Prostate gland (tissue), 2 donors: ENCODE results near the gene ERAS. TPM values are rescaled to one million over a fixed set of nuclear protein-coding genes. Genes with fewer than 3 reads are reported as not detected.

Source experiments
- DNase-seq: peaks from one replicate; pipeline ENCODE4 v3.0.0-alpha.2; 2019; ENCODE audit warnings: low spot score
- H3K27ac ChIP-seq, 2 donors: fragments of 200-600 bp; sonication (generic); 2 replicates each; pipeline ENCODE4 v1.5.1; 2017 to 2019
- H3K27me3 ChIP-seq: fragments of 200-600 bp; sonication (generic); replicated peaks from 2 replicates; pipeline ENCODE4 v1.5.1; 2019; ENCODE audit not compliant: insufficient read depth
- H3K36me3 ChIP-seq, 2 donors: fragments of 200-600 bp; sonication (generic); 1 replicate in 1 of 2; 2 replicates in 1 of 2; pipeline versions ENCODE4 v1.5.1 to v1.8.1; 2017 to 2019
- H3K4me1 ChIP-seq: fragments of 200-600 bp; sonication (generic); replicated peaks from 2 replicates; pipeline ENCODE4 v1.5.1; 2019
- H3K4me3 ChIP-seq, 2 donors: fragments of 200-600 bp; sonication (generic); 2 replicates each; pipeline ENCODE4 v1.5.1; 2017 to 2019
- H3K9me3 ChIP-seq: fragments of 200-600 bp; sonication (generic); 2 replicates; pipeline ENCODE4 v1.5.1; 2017
- POLR2A ChIP-seq: fragments of 450-650 bp; IDR thresholded peaks from one replicate; pipeline ENCODE4 v1.6.1; 2016; ENCODE audit warnings: antibody characterized with exemption, mild to moderate bottlenecking
- POLR2AphosphoS5 ChIP-seq: sonication (generic); formaldehyde crosslinking; IDR thresholded peaks from one replicate; pipeline ENCODE4 v1.6.1; 2017; ENCODE audit warnings: antibody characterized with exemption
- WGBS: methylation state at CpG from one replicate; pipeline ENCODE4 v1.1.5; 2018; 5-methylcytosine and 5-hydroxymethylcytosine counted together
- intact Hi-C: fragments of 100-400 bp; cut with DNase I; formaldehyde crosslinking; loops from one replicate; pipeline ENCODE4 v1.14.2; 2022
- total RNA-seq, 2 donors: library from RNA; depleted of rRNA; stranded (reverse); fragments of >200 nt; gene quantifications; one replicate each; pipeline ENCODE4 v1.1.0, GENCODE V29; 2016
- TF ChIP-seq, protein P1 (sequence below), 4 experiments: fragments of 200-600 bp in 2 of 4; fragments of 450-650 bp in 2 of 4; sonication (generic) in 2 of 4; IDR thresholded peaks; 1 replicate in 3 of 4; 2 replicates in 1 of 4; pipeline ENCODE4 v1.5.1; 2016 to 2019; ENCODE audit warnings: antibody characterized with exemption in 4 of 4, mild to moderate bottlenecking in 2 of 4, moderate library complexity in 2 of 4

Gene ERAS
- total RNA-seq, 2 donors from 2014 or later, result not detected

DNA sequence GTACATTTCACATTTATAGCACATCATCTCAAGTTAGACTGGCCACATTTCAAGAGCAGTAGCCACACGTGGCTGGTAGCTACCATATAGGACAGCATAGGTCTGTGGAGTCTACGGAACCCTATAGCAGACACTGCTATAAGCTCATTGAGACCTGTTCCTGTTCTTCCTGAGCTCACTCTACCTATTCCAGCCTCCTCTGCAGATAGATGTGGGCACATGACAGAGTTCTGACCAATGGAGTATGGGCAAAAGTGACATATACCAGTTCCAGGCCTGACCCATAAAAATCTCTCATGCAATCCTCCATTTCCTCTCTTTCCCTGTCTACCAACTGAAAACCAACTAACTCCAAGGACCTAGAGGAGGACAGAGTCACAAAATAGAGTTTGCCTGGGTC is 28.0 kb upstream of the ERAS start:
- TF ChIP-seq POLR2A, result no peak
- TF ChIP-seq POLR2AphosphoS5, result no peak
- TF ChIP-seq, protein P1, sequence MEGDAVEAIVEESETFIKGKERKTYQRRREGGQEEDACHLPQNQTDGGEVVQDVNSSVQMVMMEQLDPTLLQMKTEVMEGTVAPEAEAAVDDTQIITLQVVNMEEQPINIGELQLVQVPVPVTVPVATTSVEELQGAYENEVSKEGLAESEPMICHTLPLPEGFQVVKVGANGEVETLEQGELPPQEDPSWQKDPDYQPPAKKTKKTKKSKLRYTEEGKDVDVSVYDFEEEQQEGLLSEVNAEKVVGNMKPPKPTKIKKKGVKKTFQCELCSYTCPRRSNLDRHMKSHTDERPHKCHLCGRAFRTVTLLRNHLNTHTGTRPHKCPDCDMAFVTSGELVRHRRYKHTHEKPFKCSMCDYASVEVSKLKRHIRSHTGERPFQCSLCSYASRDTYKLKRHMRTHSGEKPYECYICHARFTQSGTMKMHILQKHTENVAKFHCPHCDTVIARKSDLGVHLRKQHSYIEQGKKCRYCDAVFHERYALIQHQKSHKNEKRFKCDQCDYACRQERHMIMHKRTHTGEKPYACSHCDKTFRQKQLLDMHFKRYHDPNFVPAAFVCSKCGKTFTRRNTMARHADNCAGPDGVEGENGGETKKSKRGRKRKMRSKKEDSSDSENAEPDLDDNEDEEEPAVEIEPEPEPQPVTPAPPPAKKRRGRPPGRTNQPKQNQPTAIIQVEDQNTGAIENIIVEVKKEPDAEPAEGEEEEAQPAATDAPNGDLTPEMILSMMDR (IDR thresholded peaks at IDR 0.05), result no peak
- H3K27ac ChIP-seq, result no peak overlapping the region
- WGBS, result 88% methylated on average over 2 of the region's 2 CpGs
- H3K36me3 ChIP-seq, result no peaks in the 10 kb centered on the region
- DNase-seq, result no peak
- no peaks in the 10 kb centered on the region for H3K9me3 ChIP-seq
- no peaks in the 10 kb centered on the region for H3K27me3 ChIP-seq
- H3K4me3 ChIP-seq, result no peak overlapping the region
- no peaks in the 10 kb centered on the region for H3K4me1 ChIP-seq
- intact Hi-C loops, result no loop called here

DNA sequence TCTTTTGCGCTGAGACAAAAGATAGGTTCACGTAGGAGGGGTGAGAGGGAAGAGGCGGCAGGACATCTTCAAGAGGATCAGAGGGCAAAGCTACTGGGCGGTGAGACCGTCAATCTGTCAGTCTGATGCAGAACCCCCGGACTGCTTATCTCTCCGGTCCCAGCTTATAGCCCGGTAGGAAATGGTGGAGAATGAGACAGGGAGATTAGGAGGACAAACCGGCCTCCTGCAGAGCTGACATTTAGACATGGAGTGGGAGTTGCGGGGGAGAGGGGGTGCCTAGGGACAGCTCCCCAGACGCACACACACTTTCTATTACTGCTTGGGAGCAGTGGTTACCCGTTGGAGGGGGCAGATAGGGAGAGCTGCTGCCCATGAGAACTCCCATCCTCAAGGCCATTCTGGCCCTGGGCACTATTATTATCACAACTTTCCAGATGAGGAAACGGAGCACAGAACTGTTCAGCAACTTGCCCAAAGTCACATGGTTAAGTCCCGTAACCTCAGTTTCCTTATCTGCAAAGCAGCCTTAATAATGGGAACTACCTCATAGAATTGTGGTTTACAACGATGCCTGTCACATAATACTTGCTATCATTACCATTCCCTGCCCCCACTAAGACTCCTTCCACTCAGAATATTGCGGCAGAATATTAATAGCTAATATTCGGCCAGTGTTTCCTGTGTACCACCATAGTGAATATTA is 25.6 kb upstream of the ERAS start:
- WGBS, result 32% methylated on average over 15 of the region's 17 CpGs
- Histone ChIP-seq H3K4me3 (peak overlapping the region; percentile 49 to 53), H3K27me3 (no peaks in the 10 kb centered on the region), H3K4me1 (no peaks in the 10 kb centered on the region), H3K36me3 (no peaks in the 10 kb centered on the region), H3K27ac (peak overlapping the region; percentile 92 to 93), H3K9me3 (no peaks in the 10 kb centered on the region)
- TF ChIP-seq, protein P1 (IDR thresholded peaks at IDR 0.05), result no peak
- TF ChIP-seq POLR2A (no peak), POLR2AphosphoS5 (no peak)
- intact Hi-C loops, result loop anchor here (2.0 to 10.0 kb wide), 4 partner anchors 64 to 244 kb away; partner anchors contain the start of genes PQBP1, SUV39H1, TFE3 and TIMM17B
- no peak for DNase-seq

DNA sequence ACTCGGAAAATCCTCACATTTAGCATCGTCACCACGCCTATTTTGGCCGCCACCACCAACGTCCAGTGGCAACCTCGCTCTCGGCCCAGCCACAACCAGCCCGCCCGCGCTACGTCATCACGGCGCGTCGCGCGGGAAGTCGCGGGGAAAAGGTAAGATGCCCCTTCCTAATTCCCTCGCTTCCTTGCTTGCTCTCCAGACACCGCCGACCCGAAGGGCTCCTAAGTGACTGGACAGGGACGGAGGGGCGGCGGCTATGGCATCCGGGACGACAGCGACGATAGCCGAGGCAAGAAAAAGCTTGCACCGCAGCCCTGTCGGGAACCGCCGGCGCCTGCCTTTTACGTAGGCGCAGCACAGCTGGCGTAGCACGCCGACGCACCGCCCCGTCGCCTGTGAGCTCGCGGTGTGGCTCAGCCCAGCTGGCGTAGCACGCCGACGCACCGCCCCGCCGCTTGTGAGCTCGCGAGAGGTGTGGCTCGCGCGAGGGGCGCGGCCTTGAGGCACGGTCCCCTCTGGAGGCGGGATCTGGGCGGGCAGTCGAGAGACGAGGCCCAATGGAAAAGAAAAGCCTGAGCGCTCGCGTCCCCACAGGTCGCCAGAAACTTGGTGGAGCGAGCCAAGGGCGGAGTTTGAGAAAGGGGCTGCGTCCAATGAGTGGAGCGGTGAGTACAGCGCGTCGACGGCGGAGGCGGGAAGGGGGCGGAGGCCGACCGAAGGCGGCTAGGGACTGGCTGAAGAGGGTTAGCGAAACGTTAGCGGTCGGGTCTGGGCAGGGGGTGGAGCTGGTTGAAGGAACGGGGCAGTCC is 24.8 kb upstream of the ERAS start, which contains the start of gene HDAC6:
HDAC6 (plus strand) TSS at position 788 of the 809 bp plus-strand sequence. CDS start 626 bp downstream, outside the sequence.
- H3K4me3 ChIP-seq, result peak within 1 kb of the TSS; percentile 49 to 53
- H3K9me3 ChIP-seq, result no peaks in the 10 kb centered on the region
- TF ChIP-seq, protein P1 (IDR thresholded peaks at IDR 0.05), result peak in 1 of 4 experiments; percentile 31
- TF ChIP-seq POLR2A (no peak), POLR2AphosphoS5 (peak; percentile 76)
- DNase-seq, result peak; percentile 96
- intact Hi-C loops, result loop anchor here (2.0 to 10.0 kb wide), 4 partner anchors 65 to 243 kb away; partner anchors contain the start of genes PQBP1, SUV39H1, TFE3 and TIMM17B
- H3K4me1 ChIP-seq, result no peaks in the 10 kb centered on the region
- WGBS, result 1% methylated on average over 42 of the region's 89 CpGs
- H3K27me3 ChIP-seq, result no peaks in the 10 kb centered on the region
- H3K36me3 ChIP-seq, result no peaks in the 10 kb centered on the region
- H3K27ac ChIP-seq, result peak within 1 kb of the TSS; percentile 93 to 97

DNA sequence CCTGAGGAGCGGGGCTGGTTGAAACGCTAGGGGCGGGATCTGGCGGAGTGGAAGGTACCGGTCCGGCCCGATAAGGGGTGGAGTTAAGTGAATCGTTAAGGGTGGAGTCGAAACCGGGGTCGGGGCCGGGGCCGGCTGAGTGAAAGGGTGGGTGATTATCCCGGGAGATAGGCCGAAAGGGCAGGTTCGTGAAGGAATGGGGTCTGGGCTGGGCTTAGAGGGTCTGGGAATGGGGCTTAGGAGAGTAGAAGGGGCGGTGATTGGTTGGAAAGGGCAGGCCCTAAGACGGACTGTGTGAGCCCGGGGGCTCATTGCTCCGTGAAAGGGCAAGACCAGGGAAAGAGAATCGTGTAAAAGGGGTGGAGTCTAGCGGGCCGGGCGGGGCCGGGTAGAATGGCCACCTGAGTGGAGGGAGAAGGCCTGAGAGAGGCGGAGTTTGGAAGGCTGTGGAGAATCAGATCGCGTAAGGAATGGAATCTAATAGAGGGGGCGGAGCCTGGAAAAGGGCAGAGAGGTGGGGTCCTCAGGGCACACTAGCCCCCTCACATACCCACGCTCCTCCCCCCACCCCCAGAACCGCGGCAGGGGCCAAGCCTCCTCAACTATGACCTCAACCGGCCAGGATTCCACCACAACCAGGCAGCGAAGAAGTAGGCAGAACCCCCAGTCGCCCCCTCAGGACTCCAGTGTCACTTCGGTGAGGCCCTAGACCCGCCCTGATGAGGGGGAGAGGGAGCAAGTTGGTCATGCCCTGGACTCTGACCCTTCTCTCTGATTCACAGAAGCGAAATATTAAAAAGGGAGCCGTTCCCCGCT is 24.0 kb upstream of the ERAS start:
- Histone ChIP-seq H3K27me3 (no peaks in the 10 kb centered on the region), H3K9me3 (no peaks in the 10 kb centered on the region), H3K27ac (peak overlapping the region; percentile 93 to 97), H3K4me3 (peak overlapping the region; percentile 44 to 46), H3K4me1 (no peaks in the 10 kb centered on the region), H3K36me3 (no peaks in the 10 kb centered on the region)
- DNase-seq, result peak; percentile 77
- 7% methylated on average over 34 of the region's 40 CpGs for WGBS
- intact Hi-C loops, result loop anchor here (5.0 to 10.0 kb wide), 3 partner anchors 95 to 243 kb away; partner anchors contain the start of genes PQBP1, SUV39H1, TFE3 and TIMM17B
- TF ChIP-seq POLR2AphosphoS5 (no peak), POLR2A (peak; percentile 63)
- TF ChIP-seq, protein P1 (IDR thresholded peaks at IDR 0.05), result no peak
